Thyroid gland (tissue), 4 donors: Measurements from ENCODE around the gene CHMP1A.

Source experiments
- CTCF ChIP-seq, 6 experiments: fragments of 200-600 bp in 3 of 6; fragments of 450-650 bp in 3 of 6; sonication (generic) in 3 of 6; IDR thresholded peaks; one replicate each; pipeline ENCODE4 v1.5.1; 2016 to 2019; ENCODE audit warnings: antibody characterized with exemption in 6 of 6, mild to moderate bottlenecking in 2 of 6, inconsistent platforms in 1 of 6, moderate library complexity in 1 of 6
- POLR2A ChIP-seq, 2 donors: fragments of 450-650 bp; IDR thresholded peaks; one replicate each; pipeline ENCODE4 v1.6.1; 2017; ENCODE audit warnings: antibody characterized with exemption in 2 of 2, mild to moderate bottlenecking in 2 of 2, moderate library complexity in 1 of 2

GRCh38 chr16:89696670-89697128 lies 39.2 kb upstream of the CHMP1A start:
- TF ChIP-seq CTCF (IDR thresholded peaks at IDR 0.05), result no peak
- TF ChIP-seq POLR2A (IDR thresholded peaks at IDR 0.05), result no peak
